ENCODE data around the gene PCTP.
A peak's percentile ranks its signal among the peaks of the same experiment; 100 is the strongest.

Gene PCTP

DNA sequence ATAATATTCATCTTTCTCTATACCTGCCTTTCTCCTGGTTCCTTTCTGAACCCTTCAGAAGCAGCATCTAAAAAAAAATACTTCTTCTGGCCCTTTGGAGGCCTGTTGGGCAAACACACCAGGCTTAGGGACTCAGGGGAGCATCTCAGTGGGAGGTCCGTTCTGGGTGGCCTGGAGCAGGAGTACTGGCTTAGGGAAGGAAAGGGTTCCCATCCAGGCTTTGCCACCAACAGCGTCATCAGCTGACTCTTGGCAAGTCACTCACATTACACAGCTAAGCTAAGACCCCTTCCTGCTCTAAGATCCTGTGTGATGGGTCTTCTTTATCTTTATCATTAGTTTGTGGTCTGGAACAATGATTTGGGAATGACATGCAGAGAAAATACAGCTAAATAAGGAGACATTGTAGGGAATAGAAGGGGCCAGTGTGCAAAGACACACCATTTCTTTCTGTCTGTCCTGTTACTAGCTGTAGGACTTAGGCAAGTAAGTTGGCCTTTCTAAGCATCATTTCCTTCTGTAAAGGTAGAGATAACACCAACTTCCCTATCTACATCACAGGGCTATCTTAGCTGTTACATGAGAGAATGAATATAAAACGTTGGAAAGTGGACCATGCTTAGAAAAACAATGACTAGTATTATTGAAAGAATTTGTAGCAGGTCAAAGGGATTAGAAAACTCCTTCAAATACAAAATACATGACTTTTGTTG is 9.9 kb downstream of the PCTP start:
- DNase-seq: no peak

DNA sequence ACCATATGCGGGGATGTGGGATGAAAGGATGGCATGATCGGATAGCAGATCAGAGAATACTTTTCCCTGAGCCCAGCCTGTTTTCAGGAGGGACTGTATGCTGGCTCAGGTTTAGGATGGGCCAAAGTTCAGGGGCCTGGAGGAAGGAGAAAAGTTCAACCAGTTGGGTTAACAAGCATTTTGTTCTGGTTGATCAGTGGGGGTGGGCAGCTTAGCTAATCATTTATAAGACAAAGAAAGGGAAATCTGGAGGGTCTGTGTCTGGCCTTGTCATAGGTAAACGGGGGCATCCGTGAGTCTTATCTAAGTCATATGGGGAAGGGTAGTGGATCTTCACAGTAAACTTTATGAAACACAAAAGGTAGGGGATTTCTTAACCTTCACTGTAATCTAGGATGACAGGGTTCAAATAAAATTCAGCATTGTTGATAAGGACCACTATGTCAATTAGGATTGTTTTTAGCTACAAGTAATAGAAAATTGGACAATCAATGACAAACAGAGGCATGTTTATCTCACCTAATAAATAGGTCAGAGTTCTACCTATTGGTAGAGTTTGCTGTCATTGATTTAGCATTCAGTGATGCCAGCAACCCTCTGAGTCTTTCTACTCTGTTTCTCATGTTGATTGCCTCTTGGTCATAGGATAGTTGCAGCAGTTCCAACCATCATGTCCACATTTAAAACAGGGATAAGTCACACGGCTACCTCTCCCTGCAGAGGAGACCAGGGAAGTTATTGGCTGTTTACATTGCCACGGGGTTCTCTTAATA is 11.4 kb downstream of the PCTP start:
- no peak for DNase-seq

DNA sequence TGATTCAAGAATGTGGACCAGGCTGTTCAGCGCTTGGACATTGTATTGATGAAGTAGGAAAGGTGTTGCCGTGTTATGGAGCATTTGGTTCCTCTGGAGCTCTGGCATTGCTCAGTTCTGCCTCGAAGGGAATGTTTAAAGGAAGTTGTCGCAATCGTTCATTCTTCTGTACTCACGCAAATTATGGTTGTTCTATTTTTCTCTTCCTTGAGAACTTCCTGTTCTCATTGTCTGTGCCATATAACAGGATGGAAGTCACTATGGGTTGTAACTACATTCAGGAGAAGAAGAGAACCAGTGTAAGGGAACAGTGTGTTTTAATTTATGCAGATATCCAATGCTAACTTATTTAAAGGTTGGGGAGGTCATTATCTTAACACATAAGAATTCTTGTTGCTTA is 13.0 kb downstream of the PCTP start:
- DNase-seq: no peak

DNA sequence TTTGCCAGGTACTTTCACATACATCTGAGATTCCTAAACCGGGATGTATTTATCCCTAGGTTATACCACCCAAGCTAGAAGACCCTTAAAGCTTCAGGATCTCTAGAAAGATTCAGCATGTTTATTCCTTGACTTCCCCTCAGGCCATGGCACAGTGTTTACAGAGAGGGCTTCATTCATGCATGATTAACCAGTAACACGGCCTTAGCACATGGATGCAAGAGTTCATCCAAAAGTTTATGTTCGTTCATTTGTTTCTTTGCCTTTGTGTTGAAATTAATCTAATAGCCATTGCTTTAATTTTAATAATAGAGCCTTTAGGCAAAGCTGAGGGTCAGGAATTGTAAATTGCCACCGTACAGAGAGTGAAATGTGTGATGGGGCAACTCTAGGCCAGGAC is 13.8 kb downstream of the PCTP start:
- DNase-seq: no peak

DNA sequence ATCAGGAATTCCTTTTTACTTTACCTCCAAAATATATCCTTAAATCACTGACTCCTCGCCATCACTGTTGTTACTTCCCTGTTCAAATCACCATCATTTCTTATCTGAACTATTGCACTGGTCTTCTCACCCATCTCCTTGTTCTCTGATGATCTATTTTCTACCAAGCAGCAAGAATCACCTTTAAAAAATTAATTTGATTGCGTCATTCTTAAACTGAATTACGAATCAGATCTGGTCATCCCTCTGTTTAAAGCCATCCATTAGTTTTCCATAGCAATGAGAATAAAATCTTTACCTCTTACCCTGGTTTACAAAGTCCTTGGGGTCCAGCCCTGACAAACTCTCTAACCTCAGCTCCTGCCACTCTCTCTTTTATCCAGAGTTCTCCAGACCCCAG is 14.6 kb downstream of the PCTP start:
- no peak for DNase-seq

DNA sequence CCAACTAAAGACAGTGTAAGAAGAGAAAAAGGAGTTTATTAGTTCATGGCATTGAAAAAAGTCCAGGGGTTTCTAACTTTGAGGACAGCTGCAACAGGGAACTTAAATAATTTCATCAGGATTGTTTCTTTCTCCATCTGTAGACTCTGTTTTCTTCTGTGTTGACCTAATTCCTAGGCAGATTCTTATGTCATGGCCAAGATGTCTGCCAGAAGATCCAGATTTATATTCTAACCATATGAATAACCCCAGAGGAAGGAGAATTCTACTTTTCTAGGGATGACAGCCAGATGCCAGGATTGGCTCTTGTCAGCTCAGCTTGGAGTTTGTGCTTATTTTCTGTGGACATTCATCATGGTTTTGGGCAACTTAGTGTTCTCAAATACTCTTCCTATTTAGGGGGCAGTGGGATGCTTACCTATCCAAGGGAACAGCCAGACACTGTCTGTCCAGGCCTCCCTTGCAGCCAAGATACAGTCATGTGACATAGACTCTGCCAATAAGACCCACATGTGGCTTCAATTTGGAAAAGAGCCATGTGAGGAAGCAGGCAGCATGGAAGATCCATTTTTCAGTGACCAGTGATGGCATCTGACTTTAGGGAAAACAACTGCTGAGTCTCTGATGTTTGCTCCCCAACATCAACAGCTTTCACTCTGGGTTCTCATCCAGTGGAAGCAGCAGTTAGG is 18.2 kb downstream of the PCTP start:
- DNase-seq: no peak

DNA sequence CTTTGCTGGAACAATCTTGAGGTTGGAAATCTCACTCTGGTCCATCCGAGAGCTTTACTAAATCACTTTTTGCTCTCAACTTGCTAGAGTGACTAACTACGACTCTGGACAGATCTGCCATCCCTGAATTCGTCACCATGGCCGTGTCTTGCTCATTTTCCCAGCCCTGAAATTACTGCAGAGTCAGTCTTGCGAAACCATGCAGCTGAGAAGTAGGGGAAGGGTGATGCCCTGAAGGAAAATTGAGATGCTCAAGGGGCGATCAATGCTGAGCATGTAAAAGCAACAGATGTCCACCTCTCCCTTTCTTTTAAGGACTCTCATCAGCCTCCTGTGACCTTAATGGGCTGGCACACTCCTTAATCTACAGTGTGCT is 18.8 kb downstream of the PCTP start:
- no peak for DNase-seq

DNA sequence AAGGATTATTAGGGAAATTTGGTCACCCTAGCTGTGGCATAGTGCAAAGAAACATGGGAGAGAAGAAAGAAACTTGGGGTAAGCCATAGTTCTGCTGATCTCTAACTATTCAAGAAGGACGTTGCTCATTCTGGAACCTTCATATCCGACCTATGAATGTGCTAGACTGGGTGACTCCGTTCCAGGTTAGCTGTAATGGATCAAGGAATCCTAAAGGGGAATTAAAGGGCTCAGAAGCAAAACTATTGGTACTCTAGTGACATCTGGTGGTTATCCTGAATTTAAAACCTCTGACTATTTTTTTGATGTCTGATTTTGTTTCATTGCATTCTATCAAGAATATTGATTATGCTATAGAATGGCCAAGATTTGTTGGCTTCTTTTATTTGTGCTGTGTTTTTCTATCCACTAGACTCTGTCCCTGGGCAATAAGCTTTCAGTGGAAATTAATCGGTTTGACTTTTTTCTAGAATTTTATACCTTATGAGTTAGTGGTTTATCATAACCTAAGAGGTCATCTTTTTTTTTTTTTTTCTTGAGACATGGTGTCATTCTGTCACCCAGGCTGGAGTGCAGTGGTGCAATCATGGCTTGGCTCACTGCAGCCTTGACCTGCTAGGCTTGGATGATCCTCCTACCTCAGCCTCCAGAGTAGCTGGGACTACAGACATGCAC is 19.5 kb downstream of the PCTP start:
- peak; percentile 10 to 60 for DNase-seq

DNA sequence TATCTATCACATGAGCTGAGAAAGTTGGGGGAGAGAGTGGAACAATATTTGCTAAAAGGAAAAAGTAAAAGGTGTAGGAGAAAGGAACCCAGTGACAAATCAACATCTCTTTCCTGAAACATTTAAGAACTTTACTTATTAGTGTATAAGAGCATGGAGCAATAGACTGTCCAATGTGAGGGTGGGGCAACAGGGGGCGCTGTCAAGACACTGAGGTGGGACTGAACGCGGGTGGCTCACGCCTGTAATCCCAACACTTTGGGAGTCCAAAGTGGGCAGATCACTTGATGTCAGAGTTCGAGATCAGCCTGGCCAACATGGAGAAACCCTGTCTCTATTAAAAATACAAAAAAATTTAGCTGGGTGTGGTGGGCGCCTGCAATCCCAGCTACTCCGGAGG is 21.2 kb downstream of the PCTP start:
- DNase-seq: no peak

DNA sequence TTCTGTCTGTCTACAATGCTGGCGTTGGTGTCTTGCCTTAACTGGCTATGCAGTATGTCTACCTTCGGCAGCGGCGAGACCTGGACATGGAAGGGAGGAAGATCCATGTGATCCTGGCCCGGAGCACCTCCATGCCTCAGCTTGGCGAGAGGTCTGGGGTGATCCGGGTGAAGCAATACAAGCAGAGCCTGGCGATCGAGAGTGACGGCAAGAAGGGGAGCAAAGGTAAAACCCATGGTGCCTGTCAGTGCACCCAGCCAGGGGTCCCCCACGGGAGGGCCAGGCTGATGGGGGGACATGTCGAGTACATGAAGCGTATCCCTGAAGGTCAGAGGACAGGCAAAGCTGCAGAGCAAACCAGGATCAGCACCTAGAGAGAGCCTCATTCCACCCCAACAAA is 22.8 kb downstream of the PCTP start:
- no peak for DNase-seq

DNA sequence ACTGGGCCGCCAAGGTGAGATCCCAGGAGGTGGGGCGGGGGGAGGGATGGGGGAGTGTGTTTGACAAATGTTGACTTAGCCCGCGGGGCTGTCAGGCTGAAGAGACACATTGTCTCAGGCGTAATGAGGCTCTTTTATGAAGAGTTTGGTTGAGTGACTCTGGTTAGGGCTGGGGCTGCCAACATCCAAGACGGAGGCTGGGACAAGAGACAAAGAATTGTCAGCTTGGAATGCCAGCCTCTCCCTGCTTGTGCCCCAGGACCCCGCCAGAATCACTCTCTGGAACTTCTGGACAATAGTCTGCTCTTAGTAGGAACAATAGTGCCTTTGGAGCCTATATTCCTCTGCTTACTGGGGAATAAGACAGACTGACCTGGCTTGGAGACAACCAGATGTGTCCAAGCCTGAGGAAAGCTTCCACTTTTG is 24.0 kb downstream of the PCTP start:
- DNase-seq: peak; percentile 82 to 88

DNA sequence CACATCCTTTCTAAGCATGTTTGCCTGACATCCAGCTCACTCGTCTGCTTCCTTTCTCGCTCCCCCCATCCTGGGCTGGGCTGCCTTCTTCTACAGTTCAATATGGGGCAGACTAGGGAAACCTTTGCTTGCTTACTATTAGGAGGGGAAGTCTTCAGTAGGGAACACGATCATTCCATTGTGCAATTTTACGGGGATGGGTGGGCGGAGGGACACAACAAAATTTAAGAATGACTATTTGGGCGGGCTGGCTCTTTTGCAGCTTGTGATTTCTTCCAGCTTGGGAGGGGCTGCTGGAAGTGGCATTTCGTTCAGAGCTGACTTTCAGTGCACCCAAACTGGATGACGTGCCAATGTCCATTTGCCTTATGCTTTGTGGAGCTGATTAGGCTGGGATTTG is 25.4 kb downstream of the PCTP start:
- DNase-seq: no peak

DNA sequence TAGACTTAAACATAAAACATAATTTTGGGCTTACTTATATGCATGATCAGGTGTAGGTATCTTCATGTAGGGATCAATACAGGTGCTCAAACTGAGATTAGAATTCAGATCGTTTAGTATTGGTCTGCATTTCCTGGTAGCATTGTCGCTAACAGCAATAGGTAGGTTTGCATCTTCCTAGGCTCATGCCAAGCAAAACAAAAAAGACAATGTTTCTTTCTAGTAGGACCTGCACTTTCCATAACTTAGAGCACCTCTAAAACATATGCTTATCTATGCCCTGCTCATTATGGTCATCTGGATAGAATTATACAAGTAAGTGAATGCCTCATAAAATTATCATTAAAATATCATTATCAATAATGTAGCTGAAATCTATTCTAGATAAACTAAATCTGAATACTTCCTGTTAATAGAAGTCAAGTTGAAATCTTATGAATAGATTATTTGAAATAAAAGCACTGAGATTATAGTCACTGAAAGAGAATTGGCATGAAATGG is 26.7 kb downstream of the PCTP start:
- DNase-seq: no peak

DNA sequence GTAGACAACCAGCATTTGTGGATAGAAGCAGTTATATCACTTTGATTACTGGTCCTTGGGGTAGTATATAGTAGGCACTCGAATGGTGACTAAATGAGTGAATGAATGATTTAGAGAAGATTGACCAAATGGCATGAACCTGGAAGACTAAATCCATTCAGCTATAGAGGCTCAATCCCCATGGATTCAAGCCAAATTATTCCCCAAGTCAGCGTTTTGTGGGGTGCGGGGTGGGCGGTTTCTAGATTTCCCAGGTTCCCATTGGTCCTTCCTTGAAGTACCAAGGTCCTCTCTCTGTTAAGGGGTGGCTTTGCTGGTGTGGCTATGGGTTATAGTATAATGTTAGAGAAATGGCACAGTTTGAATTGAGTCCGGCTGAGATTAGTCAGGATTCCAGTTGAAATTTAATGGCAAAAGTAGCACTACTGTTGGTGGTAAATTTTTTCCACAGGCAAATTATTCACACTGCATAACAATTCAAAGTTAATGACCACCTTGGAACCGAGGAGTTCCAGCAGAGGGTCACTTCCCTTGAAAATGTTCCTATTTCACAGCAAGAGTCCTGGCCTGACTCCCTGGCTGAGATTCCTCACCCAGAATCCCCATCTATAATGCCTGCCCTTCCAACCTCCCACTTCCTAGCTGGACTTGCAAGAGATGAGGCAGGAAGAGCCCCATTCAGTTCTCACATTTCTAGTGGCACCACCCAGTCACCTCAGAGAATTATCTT is 27.7 kb downstream of the PCTP start:
- DNase-seq: no peak

DNA sequence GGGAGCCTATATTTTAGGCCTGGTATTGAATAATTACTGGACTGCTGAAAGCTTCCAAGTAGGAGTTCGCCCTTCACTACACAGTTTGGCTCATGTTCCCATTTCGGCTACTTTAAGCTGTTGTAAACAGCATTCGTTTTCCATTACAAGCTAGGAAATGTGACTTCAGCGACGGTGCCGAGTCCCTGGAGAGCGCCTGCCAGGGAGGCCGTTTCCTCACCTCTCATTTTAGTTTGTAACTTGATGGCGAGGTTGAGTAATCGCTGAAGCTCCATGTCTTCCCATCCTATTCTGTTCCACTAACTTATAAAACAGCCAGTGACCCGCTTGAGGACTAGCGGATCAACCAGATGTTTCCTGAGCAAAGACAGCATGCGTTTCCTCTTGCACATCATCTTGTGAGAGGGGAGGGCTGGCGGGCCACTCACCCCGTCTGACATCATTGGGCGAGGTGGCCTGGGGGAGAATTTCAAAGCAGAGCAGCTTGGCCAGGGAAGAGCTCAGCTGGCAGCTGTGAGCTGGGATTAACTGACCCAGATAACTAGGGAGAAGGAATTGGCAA is 32.9 kb downstream of the PCTP start:
- DNase-seq: no peak

DNA sequence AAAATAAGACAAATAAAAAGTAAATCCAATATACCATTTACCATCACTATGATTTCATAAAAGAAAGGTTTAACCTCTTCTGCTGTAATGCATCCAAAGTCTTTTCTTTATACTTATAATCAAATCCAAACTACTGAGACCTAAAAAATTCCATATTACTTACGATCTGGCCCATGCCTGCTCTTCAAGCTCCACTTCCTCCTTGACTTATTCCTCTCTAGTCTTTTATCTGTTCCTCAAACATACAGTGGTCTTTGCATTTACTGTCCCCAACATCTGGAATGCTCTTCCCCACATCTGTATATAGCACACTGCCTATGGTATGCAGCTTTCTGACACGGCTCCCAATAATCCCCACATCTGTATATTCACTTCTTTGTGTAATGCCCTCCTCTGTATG is 33.8 kb downstream of the PCTP start:
- no peak for DNase-seq

DNA sequence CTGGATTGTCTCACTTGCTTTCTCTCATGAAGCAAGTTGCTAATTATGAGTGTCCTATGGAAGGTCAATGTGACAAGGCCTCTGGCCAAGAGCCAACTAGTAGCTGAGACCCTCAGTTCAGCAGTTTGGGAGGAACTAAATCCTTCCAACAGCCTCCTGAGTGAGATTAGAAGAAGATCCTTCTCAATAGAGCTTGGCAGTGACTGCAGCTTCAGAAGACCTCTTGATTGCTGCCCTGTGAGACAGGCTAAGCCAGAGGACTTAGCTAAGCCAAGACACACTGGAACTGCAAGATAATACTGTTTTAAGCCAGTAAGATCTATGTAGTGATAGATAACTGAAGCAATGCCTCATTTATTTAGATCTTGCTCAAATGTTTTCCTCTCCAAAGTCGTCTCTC is 34.3 kb downstream of the PCTP start:
- no peak for DNase-seq

DNA sequence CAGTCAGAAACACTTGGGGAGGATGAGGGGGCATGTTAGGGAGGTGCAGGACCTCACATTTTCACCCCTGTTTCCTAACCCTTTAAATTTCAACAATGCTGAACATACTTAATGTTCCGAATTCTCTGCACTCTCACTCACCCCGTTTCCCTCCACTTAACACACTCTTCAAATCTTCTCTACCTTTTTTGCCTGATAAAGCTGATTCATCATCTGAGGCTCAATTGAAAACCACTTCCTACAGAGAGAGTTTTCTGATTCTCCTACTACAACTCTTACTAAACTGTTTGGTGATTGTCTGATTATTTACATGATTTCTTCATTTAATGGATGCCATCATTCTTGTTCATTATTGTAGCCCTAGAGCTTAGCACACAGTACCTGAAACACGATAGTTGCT is 42.4 kb downstream of the PCTP start:
- DNase-seq: no peak

DNA sequence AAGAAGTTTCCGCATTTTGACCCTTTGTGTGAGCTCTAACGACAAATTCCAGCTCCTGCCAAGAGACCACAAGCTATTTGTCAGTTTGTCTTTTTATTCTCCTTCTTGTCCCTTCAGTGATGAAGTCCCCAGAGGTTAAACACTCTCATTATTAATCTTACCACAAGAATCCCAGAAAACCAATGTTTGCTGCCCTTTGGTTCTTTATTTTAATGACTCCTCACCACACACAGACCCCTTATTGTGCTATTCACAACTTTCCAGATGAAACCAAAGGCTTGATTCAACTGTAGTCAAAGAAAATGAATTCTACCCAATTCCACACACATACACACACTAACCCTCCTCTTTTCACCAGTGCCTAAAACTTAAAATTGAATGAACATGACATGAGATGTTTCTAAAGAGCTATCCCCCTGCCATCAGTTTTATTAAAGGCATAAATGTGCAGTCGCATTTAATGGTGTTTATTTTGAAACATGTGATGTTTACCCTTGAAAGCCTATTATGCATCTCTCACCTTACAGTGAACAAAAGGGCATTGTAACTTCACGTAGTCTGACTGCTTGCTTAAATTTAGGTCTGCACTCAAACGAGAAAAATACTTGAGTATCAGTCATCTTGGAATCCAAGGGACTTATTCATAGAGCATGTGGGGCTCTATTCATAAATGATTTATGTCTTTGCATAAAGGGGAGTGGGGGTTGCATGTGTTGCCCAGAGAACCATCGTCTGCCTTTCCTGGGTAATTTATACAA is 44.1 kb downstream of the PCTP start:
- DNase-seq: peak; percentile 68 to 87

DNA sequence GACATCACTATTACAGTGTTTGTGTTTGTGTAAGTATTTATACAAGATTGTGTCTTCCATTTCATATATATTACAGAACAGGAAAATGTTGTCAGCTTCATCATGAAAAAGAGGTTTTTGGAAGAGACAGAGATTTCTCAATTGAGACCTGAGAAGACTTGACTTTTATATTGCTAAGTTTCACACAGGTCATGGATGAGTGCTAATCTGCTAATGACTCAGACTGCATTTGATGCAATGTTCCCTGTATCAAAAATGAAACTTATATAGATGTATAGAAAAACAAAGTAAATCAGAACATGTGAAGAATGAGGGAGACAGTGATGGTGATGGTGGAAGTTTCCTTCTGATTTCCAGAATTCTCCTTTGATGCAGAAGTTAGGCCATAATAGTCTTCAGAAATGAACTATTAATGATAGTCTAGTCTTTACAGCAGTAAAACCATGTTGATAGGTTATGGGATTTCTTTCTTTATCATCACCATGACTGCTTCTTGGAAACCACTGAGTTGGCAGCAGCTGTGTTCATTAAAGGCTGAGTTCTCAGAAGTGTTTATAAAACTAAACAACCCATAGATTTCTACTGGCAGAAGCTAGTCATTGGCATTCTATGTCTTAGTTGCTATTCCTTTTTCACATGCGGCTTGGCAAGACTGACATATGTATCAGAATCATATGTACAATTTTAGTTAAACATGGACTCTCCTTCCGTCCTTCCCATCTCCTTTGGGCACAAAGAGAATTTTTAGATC is 56.1 kb downstream of the PCTP start:
- DNase-seq: no peak

DNA sequence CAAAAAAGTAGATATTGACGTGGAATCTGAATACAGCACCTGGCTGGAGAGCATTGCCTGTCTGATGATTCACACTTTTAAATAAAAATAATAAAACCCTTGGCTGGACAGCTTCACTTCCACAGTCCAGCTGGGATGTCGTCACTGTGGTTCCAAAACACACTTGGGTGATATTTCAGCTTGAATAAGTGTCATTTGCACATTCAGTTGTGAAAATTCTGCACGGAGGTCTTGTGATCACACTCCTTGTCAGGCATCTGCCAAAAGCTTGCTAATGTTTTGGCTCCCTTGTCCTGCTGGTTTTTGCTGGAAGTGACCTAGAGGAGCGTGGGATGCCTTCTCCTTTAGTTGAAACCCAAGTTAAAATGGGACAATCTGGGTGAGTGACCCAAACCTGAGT is 60.7 kb downstream of the PCTP start:
- DNase-seq: no peak

Measured in NCI-H526 (cell line).